Measurements from ENCODE around the gene SVBP.
"Not testable (repeated sequence)": the region's sequence is repeated elsewhere in the genome, so short reads cannot be mapped to it uniquely, and the experiment has no call there.

The SVBP gene

GRCh38 chr1:42817440-42817767 lies 207 bp upstream of the SVBP start:
- Histone ChIP-seq H3K36me3 (ENCODE audit: insufficient read depth) (no peaks in the 10 kb centered on the region), H3K27me3 (ENCODE audit: insufficient read depth, low read depth) (no peaks in the 10 kb centered on the region), H3K9ac (peak overlapping the region; percentile 88; the same call in 1 of the 2 replicates), H3K27ac (no peak overlapping the region; the same call in 1 of the 2 replicates), H4K20me1 (ENCODE audit: insufficient read depth) (no peaks in the 10 kb centered on the region), H2AFZ (ENCODE audit: low read depth) (peak overlapping the region; percentile 79), H3K4me3 (IDR thresholded peaks at IDR 0.05; ENCODE audit: insufficient read depth, low read depth, low read length) (no peak overlapping the region), H3K79me2 (ENCODE audit: insufficient read depth, low read depth) (no peaks in the 10 kb centered on the region), H3K4me1 (ENCODE audit: low read depth, poor library complexity, severe bottlenecking) (peaks cover 18% of the 10 kb centered on the region), H3K4me2 (peak overlapping the region; percentile 95)
- no peak for TF ChIP-seq CTCF (conservative IDR thresholded peaks at IDR 0.05; ENCODE audit: low read depth, low read length)

GRCh38 chr1:42815941-42816584 lies 1.1 kb downstream of the SVBP start:
- TF ChIP-seq CTCF (conservative IDR thresholded peaks at IDR 0.05; ENCODE audit: low read depth, low read length): no peak
- Histone ChIP-seq H2AFZ (ENCODE audit: low read depth) (peak overlapping the region; percentile 95), H3K9ac (peak overlapping the region; percentile 57; the same call in 1 of the 2 replicates), H3K79me2 (ENCODE audit: insufficient read depth, low read depth) (no peaks in the 10 kb centered on the region), H3K27ac (peak overlapping the region; percentile 39), H3K4me2 (peak overlapping the region; percentile 79), H4K20me1 (ENCODE audit: insufficient read depth) (no peaks in the 10 kb centered on the region), H3K36me3 (ENCODE audit: insufficient read depth) (no peaks in the 10 kb centered on the region), H3K4me1 (ENCODE audit: low read depth, poor library complexity, severe bottlenecking) (peaks cover 18% of the 10 kb centered on the region), H3K27me3 (ENCODE audit: insufficient read depth, low read depth) (no peaks in the 10 kb centered on the region), H3K4me3 (IDR thresholded peaks at IDR 0.05; ENCODE audit: insufficient read depth, low read depth, low read length) (peak overlapping the region; percentile 79)

- not testable (repeated sequence) for H3K36me3 ChIP-seq (ENCODE audit: insufficient read depth); H2AFZ ChIP-seq (ENCODE audit: low read depth); H3K27me3 ChIP-seq (ENCODE audit: insufficient read depth, low read depth)
Measured at GRCh38 chr1:42814815-42815214, 2.4 kb downstream of the SVBP start.

GRCh38 chr1:42807056-42807668 lies 10.0 kb downstream of the SVBP start:
- H4K20me1 ChIP-seq (ENCODE audit: insufficient read depth): no peaks in the 10 kb centered on the region
- TF ChIP-seq CTCF (conservative IDR thresholded peaks at IDR 0.05; ENCODE audit: low read depth, low read length): no peak
- no peaks in the 10 kb centered on the region for H3K36me3 ChIP-seq (ENCODE audit: insufficient read depth)
- H3K4me3 ChIP-seq (IDR thresholded peaks at IDR 0.05; ENCODE audit: insufficient read depth, low read depth, low read length): no peak overlapping the region
- no peak overlapping the region for H3K27ac ChIP-seq
- H3K4me2 ChIP-seq: no peak overlapping the region
- no peaks in the 10 kb centered on the region for H3K4me1 ChIP-seq (ENCODE audit: low read depth, poor library complexity, severe bottlenecking)
- no peak overlapping the region for H2AFZ ChIP-seq (ENCODE audit: low read depth)
- H3K27me3 ChIP-seq (ENCODE audit: insufficient read depth, low read depth): no peaks in the 10 kb centered on the region
- no peak overlapping the region for H3K9ac ChIP-seq
- no peaks in the 10 kb centered on the region for H3K79me2 ChIP-seq (ENCODE audit: insufficient read depth, low read depth)

More at GRCh38 chr1:42814815-42815214, 2.4 kb downstream of the SVBP start:
- H3K4me3 ChIP-seq (IDR thresholded peaks at IDR 0.05; ENCODE audit: insufficient read depth, low read depth, low read length); H3K4me2 ChIP-seq; H4K20me1 ChIP-seq (ENCODE audit: insufficient read depth); H3K27ac ChIP-seq; H3K9ac ChIP-seq; H3K79me2 ChIP-seq (ENCODE audit: insufficient read depth, low read depth): not testable (repeated sequence)
- peaks cover 18% of the 10 kb centered on the region for H3K4me1 ChIP-seq (ENCODE audit: low read depth, poor library complexity, severe bottlenecking)

- no peaks in the 10 kb centered on the region for H3K36me3 ChIP-seq (ENCODE audit: insufficient read depth)
- no peaks in the 10 kb centered on the region for H3K27me3 ChIP-seq (ENCODE audit: insufficient read depth, low read depth)
- no peak overlapping the region for H3K4me3 ChIP-seq (IDR thresholded peaks at IDR 0.05; ENCODE audit: insufficient read depth, low read depth, low read length)
- no peak overlapping the region for H3K4me2 ChIP-seq
- no peak overlapping the region for H2AFZ ChIP-seq (ENCODE audit: low read depth)
- TF ChIP-seq CTCF (conservative IDR thresholded peaks at IDR 0.05; ENCODE audit: low read depth, low read length): no peak
- H3K9ac ChIP-seq: no peak overlapping the region
- no peaks in the 10 kb centered on the region for H4K20me1 ChIP-seq (ENCODE audit: insufficient read depth)
- no peak overlapping the region for H3K27ac ChIP-seq
- H3K79me2 ChIP-seq (ENCODE audit: insufficient read depth, low read depth): no peaks in the 10 kb centered on the region
- no peaks in the 10 kb centered on the region for H3K4me1 ChIP-seq (ENCODE audit: low read depth, poor library complexity, severe bottlenecking)
Measured at GRCh38 chr1:42806593-42806992, 10.6 kb downstream of the SVBP start.

Data from KMS-11 (cell line).